HCT116 (cell line): ENCODE results near the gene AXL. TPM values are rescaled to one million over a fixed set of nuclear protein-coding genes. Genes with fewer than 3 reads are reported as not detected.

Source experiments
- ATAC-seq: fragments of 200-7000 bp; cut with Tn5 transposase; 2 replicates; pipeline ENCODE4 v1.9.1; 2020; ENCODE audit warnings: mild to moderate bottlenecking, moderate library complexity
- BruUV-seq: library from RNA; stranded (reverse); fragments of 400-500 nt; replicated peaks from 2 replicates; lab custom pipeline; 2021; lab: Mats Ljungman, UMichigan
- CTCF ChIA-PET: fragments of 300-600 bp; sonication (Branson Sonifier 250); formaldehyde crosslinking; loops from one replicate; lab custom pipeline; 2021; ENCODE audit warnings: antibody characterized with exemption; lab: Charles Lee
- POLR2A ChIA-PET: fragments of 300-600, 350-600 bp; sonication (Branson Sonifier 250); formaldehyde crosslinking; loops from one replicate; lab custom pipeline; 2021; ENCODE audit warnings: antibody characterized with exemption; lab: Charles Lee
- RAD21 ChIA-PET, 2 experiments: fragments of 300-600 bp; sonication (Branson Sonifier 250); formaldehyde crosslinking; loops; one replicate each; lab custom pipeline; 2023; ENCODE audit warnings: low total read pairs in 2 of 2; ENCODE audit not compliant: uncharacterized antibody in 2 of 2, unreplicated experiment in 2 of 2, low non-redundant PET in 1 of 2; lab: Charles Lee
- DNase-seq: peaks from one replicate; pipeline ENCODE4 v3.0.0-alpha.2; 2010; ENCODE audit warnings: low read depth, low spot score
- H2AFZ ChIP-seq: fragments of 200-600 bp; shearing (Covaris generic), sonication (generic); 2 replicates; pipeline ENCODE4 v1.6.1; 2017; ENCODE audit warnings: low read depth, mixed run types, mixed read lengths, antibody characterized with exemption, low read length; ENCODE audit not compliant: poor library complexity, severe bottlenecking
- H3K27ac ChIP-seq: 2 replicates; pipeline ENCODE4 v1.5.1; 2012; ENCODE audit warnings: low read depth, low read length
- H3K27me3 ChIP-seq: fragments of 200-600 bp; sonication (generic); 2 replicates; pipeline ENCODE4 v1.6.1; 2016; ENCODE audit warnings: mixed run types, low read length, mixed read lengths; ENCODE audit not compliant: insufficient read depth
- H3K36me3 ChIP-seq, 2 experiments: fragments of 200-500 bp in 1 of 2; fragments of 200-600 bp in 1 of 2; sonication (Bioruptor generic) in 1 of 2; sonication (generic) in 1 of 2; 2 replicates each; pipeline versions ENCODE4 v1.5.1 to v1.6.1; 2014 to 2016; ENCODE audit warnings: low read length in 2 of 2, inconsistent platforms in 1 of 2, mixed read lengths in 1 of 2, mixed run types in 1 of 2; ENCODE audit not compliant: insufficient read depth in 2 of 2, control insufficient read depth in 1 of 2
- H3K4me1 ChIP-seq, 2 experiments: fragments of 200-600 bp in 1 of 2; sonication (generic) in 1 of 2; 2 replicates each; pipeline versions ENCODE4 v1.5.1 to v1.6.1; 2012 to 2017; ENCODE audit warnings: low read length in 2 of 2, inconsistent platforms in 1 of 2, mild to moderate bottlenecking in 1 of 2, mixed read lengths in 1 of 2, mixed run types in 1 of 2, moderate library complexity in 1 of 2; ENCODE audit not compliant: insufficient read depth in 2 of 2, control insufficient read depth in 1 of 2
- H3K4me2 ChIP-seq: fragments of 200-600 bp; sonication (generic); 2 replicates; pipeline ENCODE4 v1.6.1; 2017; ENCODE audit warnings: mixed run types, low read length, mixed read lengths
- H3K4me3 ChIP-seq, 2 experiments: fragments of 200-600 bp in 1 of 2; sonication (generic) in 1 of 2; replicated peaks in 1 of 2; 2 replicates each; pipeline ENCODE4 v1.5.1; 2011 to 2016; ENCODE audit warnings: low read length in 2 of 2, control low read depth in 1 of 2, low read depth in 1 of 2, mild to moderate bottlenecking in 1 of 2, mixed read lengths in 1 of 2, mixed run types in 1 of 2
- H3K79me2 ChIP-seq: fragments of 200-600 bp; sonication (generic); 2 replicates; pipeline ENCODE4 v1.6.1; 2017; ENCODE audit warnings: mild to moderate bottlenecking, mixed run types, low read length, moderate library complexity, mixed read lengths; ENCODE audit not compliant: insufficient read depth
- H3K9ac ChIP-seq: fragments of 200-600 bp; sonication (generic); 2 replicates; pipeline ENCODE4 v1.6.1; 2016; ENCODE audit warnings: low read length, mixed read lengths
- H3K9me2 ChIP-seq: fragments of 200-600 bp; sonication (generic), shearing (Covaris generic); 2 replicates; pipeline ENCODE4 v1.6.1; 2017; ENCODE audit warnings: mixed run types, mild to moderate bottlenecking, moderate library complexity; ENCODE audit not compliant: insufficient read depth
- H3K9me3 ChIP-seq, 2 experiments: fragments of 200-500 bp in 1 of 2; fragments of 200-600 bp in 1 of 2; sonication (Bioruptor generic) in 1 of 2; sonication (generic) in 1 of 2; 2 replicates each; pipeline ENCODE4 v1.6.1; 2014 to 2017; ENCODE audit warnings: low read length in 2 of 2, mixed read lengths in 2 of 2, inconsistent platforms in 1 of 2, low read depth in 1 of 2, mild to moderate bottlenecking in 1 of 2, mixed run types in 1 of 2, moderate library complexity in 1 of 2; ENCODE audit not compliant: control insufficient read depth in 1 of 2, insufficient read depth in 1 of 2
- H4K20me1 ChIP-seq: fragments of 200-600 bp; sonication (generic), shearing (Covaris generic); 2 replicates; pipeline ENCODE4 v1.6.1; 2017; ENCODE audit warnings: mixed run types, mild to moderate bottlenecking, moderate library complexity; ENCODE audit not compliant: insufficient read depth
- ATF3 ChIP-seq: IDR thresholded peaks from 2 replicates; pipeline ENCODE4 v1.6.1; 2012
- CEBPB ChIP-seq: IDR thresholded peaks from 2 replicates; pipeline ENCODE4 v1.6.1; 2012; ENCODE audit warnings: low read depth
- CTCF ChIP-seq, 3 experiments: fragments of 200-600 bp in 1 of 3; sonication (generic) in 1 of 3; IDR thresholded peaks in 2 of 3; conservative IDR thresholded peaks in 1 of 3; 2 replicates each; pipeline ENCODE4 v1.5.1; 2012 to 2017; ENCODE audit warnings: low read depth in 2 of 3, low read length in 2 of 3, antibody characterized with exemption in 1 of 3, borderline replicate concordance in 1 of 3, control low read depth in 1 of 3, mild to moderate bottlenecking in 1 of 3, mixed read lengths in 1 of 3, mixed run types in 1 of 3, moderate library complexity in 1 of 3; ENCODE audit not compliant: insufficient read depth in 1 of 3
- EGR1 ChIP-seq: IDR thresholded peaks from 2 replicates; pipeline ENCODE4 v1.6.1; 2012; ENCODE audit warnings: low read depth
- ELF1 ChIP-seq: IDR thresholded peaks from 2 replicates; pipeline ENCODE4 v1.6.1; 2012; ENCODE audit warnings: low read depth, borderline replicate concordance
- EZH2 ChIP-seq: fragments of 200-600 bp; sonication (generic); IDR thresholded peaks from 2 replicates; pipeline ENCODE4 v1.6.1; 2017; ENCODE audit warnings: antibody characterized with exemption, mixed run types
- EZH2phosphoT487 ChIP-seq: fragments of 200-600 bp; IDR thresholded peaks from 2 replicates; pipeline ENCODE4 v1.6.1; 2018; ENCODE audit warnings: antibody characterized with exemption, borderline replicate concordance
- FOSL1 ChIP-seq: IDR thresholded peaks from 2 replicates; pipeline ENCODE4 v1.6.1; 2012; ENCODE audit warnings: low read depth
- MAX ChIP-seq: IDR thresholded peaks from 2 replicates; pipeline ENCODE4 v1.6.1; 2012
- POLR2A ChIP-seq: IDR thresholded peaks from 2 replicates; pipeline ENCODE4 v1.7.0; 2011; ENCODE audit warnings: borderline replicate concordance; ENCODE audit not compliant: insufficient read depth, insufficient read length; ENCODE audit errors: extremely low read depth
- POLR2AphosphoS5 ChIP-seq: IDR thresholded peaks from 2 replicates; pipeline ENCODE4 v1.6.1; 2011; ENCODE audit warnings: mild to moderate bottlenecking, low read depth, low read length, moderate library complexity
- RAD21 ChIP-seq: IDR thresholded peaks from 2 replicates; pipeline ENCODE4 v1.6.1; 2012; ENCODE audit warnings: low read depth, mild to moderate bottlenecking
- REST ChIP-seq: IDR thresholded peaks from 2 replicates; pipeline ENCODE4 v1.6.1; 2012; ENCODE audit warnings: low read depth
- SIN3A ChIP-seq: IDR thresholded peaks from 2 replicates; pipeline ENCODE4 v1.6.1; 2012; ENCODE audit warnings: low read depth
- SP1 ChIP-seq: IDR thresholded peaks from 2 replicates; pipeline ENCODE4 v1.6.1; 2012; ENCODE audit warnings: low read depth
- SRF ChIP-seq: IDR thresholded peaks from 2 replicates; pipeline ENCODE4 v1.6.1; 2012; ENCODE audit warnings: low read depth
- TCF7L2 ChIP-seq: IDR thresholded peaks from 2 replicates; pipeline ENCODE4 v1.7.0; 2011; ENCODE audit warnings: borderline replicate concordance, inconsistent platforms; ENCODE audit not compliant: insufficient read depth, insufficient read length; ENCODE audit errors: extremely low read depth
- YY1 ChIP-seq: IDR thresholded peaks from 2 replicates; pipeline ENCODE4 v1.6.1; 2011; ENCODE audit warnings: low read length, low read depth, moderate library complexity, mild to moderate bottlenecking; ENCODE audit not compliant: insufficient replicate concordance; ENCODE audit errors: extremely low read depth
- ZFX ChIP-seq: fragments of 450-650 bp; IDR thresholded peaks from 2 replicates; pipeline ENCODE4 v1.6.1; 2017
- intact Hi-C: fragments of 100-400 bp; cut with micrococcal nuclease; formaldehyde crosslinking; loops from 2 replicates; pipeline ENCODE4 v1.10.0; 2022
- total RNA-seq: library from RNA; stranded (reverse); gene quantifications from one replicate; pipeline ENCODE4 v1.2.1, GENCODE V29; 2021; ENCODE audit not compliant: unreplicated experiment

AXL gene
- total RNA-seq, 1 experiment from 2014 or later: 47.4 TPM

GRCh38 chr19:41249707-41250423, 30.8 kb downstream of the AXL start (continued):
- TF ChIP-seq ATF3 (no peak), CTCF (IDR thresholded peaks at IDR 0.05 in 2 of 3, conservative IDR thresholded peaks at IDR 0.05 in 1 of 3; ENCODE audit: borderline replicate concordance in 1 of 3, insufficient read depth in 1 of 3, low read depth in 2 of 3, low read length in 2 of 3) (no peak), CEBPB (no peak), RAD21 (no peak), ELF1 (no peak), EZH2phosphoT487 (no peak), YY1 (no peak)

- RAD21 ChIA-PET: no interaction called here
- peaks cover 4 to 55% of the 10 kb centered on the region in 2 experiments for H3K36me3 ChIP-seq
- H3K79me2 ChIP-seq: no peaks in the 10 kb centered on the region
- BruUV-seq: no TSS peak
- no peak overlapping the region for H3K4me2 ChIP-seq
- no peak overlapping the region for H3K27ac ChIP-seq
- no peak overlapping the region for H2AFZ ChIP-seq
- no peaks in the 10 kb centered on the region for H3K9me3 ChIP-seq
- no peaks in the 10 kb centered on the region for H4K20me1 ChIP-seq
- POLR2A ChIA-PET: no interaction called here
- no peak for DNase-seq
- no peak overlapping the region for H3K9ac ChIP-seq
- intact Hi-C loops: no loop called here
- no peaks in the 10 kb centered on the region for H3K4me1 ChIP-seq
- H3K4me3 ChIP-seq: no peak overlapping the region
- ATAC-seq: no peak
- H3K27me3 ChIP-seq: no peaks in the 10 kb centered on the region
- H3K9me2 ChIP-seq: no peaks in the 10 kb centered on the region
- CTCF ChIA-PET: interaction anchor here (2.9 kb wide), 1 partner anchor 9 kb away, joined by 9 read pairs; no protein-coding TSS in a partner anchor
- TF ChIP-seq SP1 (no peak), REST (no peak), ATF3 (no peak), CEBPB (no peak), POLR2AphosphoS5 (no peak), EZH2 (no peak), ZFX (no peak), ELF1 (no peak), SRF (no peak), TCF7L2 (no peak), FOSL1 (no peak), YY1 (no peak), POLR2A (no peak), MAX (no peak), EGR1 (no peak), SIN3A (no peak)
These were observed 34.6 kb downstream of the AXL start for GRCh38 chr19:41253660-41254059.
